GM21447 (cell line): ENCODE results near the gene ITGB1BP1.

Experiments used
- ATAC-seq: cut with Tn5 transposase; IDR thresholded peaks from one replicate; pipeline ENCODE4 v1.9.1; 2021; ENCODE audit not compliant: unreplicated experiment

The ITGB1BP1 gene

DNA sequence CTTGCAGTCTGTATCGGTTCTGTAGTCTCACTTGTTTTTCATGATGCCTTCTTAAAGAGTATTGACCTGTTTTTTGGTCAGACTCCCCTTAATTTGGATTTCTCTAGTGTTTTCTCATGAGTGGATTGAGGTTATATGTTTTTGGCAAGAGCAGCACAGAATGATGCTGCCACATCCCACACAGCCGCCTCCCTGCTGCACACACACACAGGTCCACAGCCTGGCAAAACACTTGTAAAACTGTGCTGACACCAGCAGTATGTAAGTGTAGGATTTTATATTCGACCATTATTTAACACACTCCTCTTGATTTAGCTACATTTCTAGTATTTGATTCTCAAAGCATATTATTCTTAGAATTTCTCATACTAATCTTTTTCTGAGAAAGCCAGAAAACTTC, 68.1 kb downstream of the ITGB1BP1 start:
- ATAC-seq: no peak

DNA sequence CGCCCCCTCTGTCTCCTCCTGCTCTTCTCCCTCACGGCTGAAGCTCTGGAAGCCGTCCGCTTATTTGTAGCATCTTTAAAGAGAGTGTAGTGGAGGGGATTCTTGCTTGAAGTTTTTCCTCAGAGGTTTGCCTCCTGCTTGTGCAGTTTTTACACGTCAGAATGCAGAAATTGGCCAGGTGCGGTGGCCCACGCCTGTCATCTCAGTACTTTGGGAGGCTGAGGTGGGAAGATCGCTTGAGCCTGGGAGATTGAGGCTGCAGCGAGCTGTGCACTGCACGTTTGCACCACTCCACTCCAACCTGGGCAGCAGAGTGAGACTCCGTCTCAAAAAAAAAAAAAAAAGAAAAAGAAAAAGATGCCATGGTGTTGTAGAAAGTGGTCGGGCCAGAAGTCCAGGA, 69.0 kb downstream of the ITGB1BP1 start:
- no peak for ATAC-seq
